K562 (cell line): ENCODE measurements around the gene PALLD. TPM values are rescaled to one million over a fixed set of nuclear protein-coding genes. Genes with fewer than 3 reads are reported as not detected.

Source experiments
- ATAC-seq: fragments of 200-7000 bp; cut with Tn5 transposase; 3 replicates; pipeline ENCODE4 v1.9.1; 2020; ENCODE audit warnings: moderate library complexity
- BruUV-seq: library from RNA; stranded (reverse); fragments of 400-500 nt; replicated peaks from 2 replicates; lab custom pipeline; 2021; lab: Mats Ljungman, UMichigan
- CTCF ChIA-PET: fragments of 300-600 bp; formaldehyde crosslinking; extraction: SDS; loops from one replicate; lab custom pipeline; 2021; ENCODE audit warnings: low intra/inter-chr PET ratio; lab: Yijun Ruan, JAX
- POLR2A ChIA-PET: fragments of 300-600, 350-650 bp; sonication (Branson Sonifier 250); formaldehyde crosslinking; extraction: SDS; loops from one replicate; lab custom pipeline; 2021; ENCODE audit warnings: antibody characterized with exemption, inconsistent platforms; lab: Yijun Ruan, JAX
- DNase-seq, 4 experiments: peaks; one replicate each; pipeline versions ENCODE4 v3.0.0 to v3.0.0-alpha.2; 2011 to 2018; ENCODE audit warnings: low spot score in 3 of 4, mixed read lengths in 3 of 4; ENCODE audit errors: extremely low read depth in 1 of 4
- FAIRE-seq: peaks from 2 replicates; lab custom pipeline; 2011; peaks lifted over from hg19 to GRCh38; lab: Jason Lieb, UNC
- H2AFZ ChIP-seq: 2 replicates; pipeline ENCODE4 v1.6.0; 2011; ENCODE audit warnings: low read depth, low read length, control low read depth, inconsistent platforms
- H3K27ac ChIP-seq: fragments of 200-600 bp; 3 replicates; pipeline ENCODE4 v1.8.0; 2011; ENCODE audit warnings: low read depth, mild to moderate bottlenecking, control low read depth, inconsistent platforms, low read length, moderate library complexity, mixed read lengths; ENCODE audit errors: extremely low read depth
- H3K27me3 ChIP-seq, 2 experiments: fragments of 300-600 bp in 1 of 2; 2 replicates in 1 of 2; 3 replicates in 1 of 2; pipeline versions ENCODE4 v1.6.0 to v1.8.0; 2011; ENCODE audit warnings: inconsistent platforms in 2 of 2, low read length in 2 of 2, mild to moderate bottlenecking in 1 of 2, mixed read lengths in 1 of 2, moderate library complexity in 1 of 2; ENCODE audit not compliant: control insufficient read depth in 2 of 2, insufficient read depth in 2 of 2
- H3K36me3 ChIP-seq: fragments of 300-600 bp; 3 replicates; pipeline ENCODE4 v1.8.0; 2011; ENCODE audit warnings: mild to moderate bottlenecking, low read length, inconsistent platforms; ENCODE audit not compliant: control insufficient read depth, insufficient read depth
- H3K4me1 ChIP-seq, 2 experiments: fragments of 200-600 bp in 1 of 2; replicated peaks in 1 of 2; 2 replicates in 1 of 2; 3 replicates in 1 of 2; pipeline versions ENCODE4 v1.5.1 to v1.8.0; 2011; ENCODE audit warnings: inconsistent platforms in 2 of 2, low read length in 2 of 2, mild to moderate bottlenecking in 1 of 2, mixed read lengths in 1 of 2, moderate library complexity in 1 of 2; ENCODE audit not compliant: control insufficient read depth in 2 of 2, insufficient read depth in 2 of 2
- H3K4me2 ChIP-seq: 2 replicates; pipeline ENCODE4 v1.6.1; 2011; ENCODE audit warnings: low read length, control low read depth, inconsistent platforms, mixed read lengths; ENCODE audit not compliant: insufficient read depth
- H3K4me3 ChIP-seq: fragments of 200-600 bp; sonication (generic), shearing (Covaris generic); 2 replicates; pipeline ENCODE4 v1.5.1; 2016; ENCODE audit warnings: control low read depth, inconsistent platforms
- H3K79me2 ChIP-seq: fragments of 200-600 bp; 3 replicates; pipeline ENCODE4 v1.8.0; 2011; ENCODE audit warnings: low read length, inconsistent platforms; ENCODE audit not compliant: control insufficient read depth, insufficient read depth
- H3K9ac ChIP-seq, 2 experiments: 2 replicates each; pipeline versions ENCODE4 v1.6.0 to v1.6.1; 2011; ENCODE audit warnings: low read depth in 2 of 2, low read length in 2 of 2, control low read depth in 1 of 2, inconsistent platforms in 1 of 2, mild to moderate bottlenecking in 1 of 2, mixed read lengths in 1 of 2; ENCODE audit not compliant: insufficient read depth in 1 of 2
- H3K9me1 ChIP-seq: one replicate; pipeline ENCODE4 v1.6.0; 2011; ENCODE audit warnings: inconsistent platforms, mild to moderate bottlenecking, low read length, moderate library complexity; ENCODE audit not compliant: control insufficient read depth, insufficient read depth
- H3K9me3 ChIP-seq: replicated peaks from 2 replicates; pipeline ENCODE4 v1.5.1; 2011; ENCODE audit warnings: low read depth, low read length, inconsistent platforms; ENCODE audit not compliant: control insufficient read depth, insufficient read depth
- H4K20me1 ChIP-seq: replicated peaks from 2 replicates; pipeline ENCODE4 v1.6.1; 2011; ENCODE audit warnings: low read length, inconsistent platforms, mixed read lengths; ENCODE audit not compliant: control insufficient read depth, insufficient read depth
- ADNP ChIP-seq: fragments of 200-800 bp; sonication (Bioruptor generic); IDR thresholded peaks from 2 replicates; pipeline ENCODE4 v1.6.1; 2016; ENCODE audit warnings: missing genetic modification characterization, missing compliant biosample characterization
- CTCFL ChIP-seq: IDR thresholded peaks from 2 replicates; pipeline ENCODE4 v1.6.1; 2011; ENCODE audit warnings: borderline replicate concordance, low read depth, mild to moderate bottlenecking, moderate library complexity, low read length; ENCODE audit not compliant: insufficient read depth, poor library complexity, severe bottlenecking
- ETV5 ChIP-seq: sonication (generic); formaldehyde crosslinking; IDR thresholded peaks from 2 replicates; pipeline ENCODE4 v1.4.0; 2020; ENCODE audit warnings: low read depth, mild to moderate bottlenecking, missing genetic modification reagents
- HNRNPL ChIP-seq: fragments of 200-400 bp; formaldehyde crosslinking; IDR thresholded peaks from 2 replicates; pipeline ENCODE4 v1.6.1; 2017; ENCODE audit warnings: low read depth, mild to moderate bottlenecking, low read length
- KDM2B ChIP-seq: fragments of 250-450 bp; sonication (Bioruptor Pico); IDR thresholded peaks from 2 replicates; pipeline ENCODE4 v1.8.0; 2021; ENCODE audit warnings: mild to moderate bottlenecking, moderate library complexity
- SAFB ChIP-seq: fragments of 200-400 bp; formaldehyde crosslinking; IDR thresholded peaks from 2 replicates; pipeline ENCODE4 v1.6.1; 2017; ENCODE audit warnings: low read depth, low read length, borderline replicate concordance
- U2AF1 ChIP-seq: fragments of 200-400 bp; formaldehyde crosslinking; optimal IDR thresholded peaks from 2 replicates; pipeline ENCODE3; 2017; ENCODE audit warnings: mild to moderate bottlenecking, low read depth, low read length, moderate library complexity
- ZBTB17 ChIP-seq: fragments of 450-650 bp; formaldehyde crosslinking; IDR thresholded peaks from 2 replicates; pipeline ENCODE4 v1.4.0; 2020; ENCODE audit warnings: mild to moderate bottlenecking
- ZEB2 ChIP-seq: fragments of 450-650 bp; IDR thresholded peaks from 2 replicates; pipeline ENCODE4 v1.6.1; 2016
- ZKSCAN8 ChIP-seq: fragments of 200-800 bp; sonication (Bioruptor generic); IDR thresholded peaks from 2 replicates; pipeline ENCODE4 v1.6.1; 2016; ENCODE audit warnings: missing genetic modification characterization, missing compliant biosample characterization
- ZNF324 ChIP-seq: fragments of 250-450 bp; sonication (Bioruptor Pico); IDR thresholded peaks from 2 replicates; pipeline ENCODE4 v1.4.0; 2020; ENCODE audit warnings: mild to moderate bottlenecking
- WGBS: fragments of 100-300 bp; shearing (Covaris generic); methylation state at CpG from one replicate; pipeline ENCODE4 v1.1.6; 2016; ENCODE audit warnings: low coverage, mixed read lengths; ENCODE audit not compliant: insufficient coverage; ENCODE audit errors: missing lambda C conversion rate; 5-methylcytosine and 5-hydroxymethylcytosine counted together
- in situ Hi-C: fragments of 300-500 bp; cut with MboI; formaldehyde crosslinking; loops from 4 replicates; pipeline ENCODE4 v1.15.0; 2018; ENCODE audit warnings: inconsistent platforms, mixed read lengths
- intact Hi-C: fragments of 100-400 bp; cut with micrococcal nuclease; formaldehyde crosslinking; loops from 2 replicates; pipeline ENCODE4 v1.14.2; 2022
- polyA plus RNA-seq, 8 experiments: library from polyadenylated mRNA; depleted of rRNA in 4 of 8; stranded (reverse) in 5 of 8; unstranded in 3 of 8; fragments of >200 nt; fragmentation: Nextera tagmentation in 2 of 8; fragmentation: Illumina TruSeq in 1 of 8; extraction: Ambion mirVana in 2 of 8; extraction: Trizol in 1 of 8; gene quantifications; 2 replicates each; pipeline versions ENCODE4 v1.2.1 to v1.2.3, GENCODE V29; 2011 to 2014; ENCODE audit warnings: inconsistent platforms in 1 of 8, missing spikeins in 1 of 8
- total RNA-seq, 7 experiments: library from RNA; depleted of rRNA in 6 of 7; stranded (reverse); fragments of >200 nt in 6 of 7; fragmentation: Illumina TruSeq in 2 of 7; extraction: Trizol in 2 of 7; gene quantifications; 2 replicates each; pipeline versions ENCODE4 v1.2.1 to v1.2.3, GENCODE V29; 2011 to 2021; ENCODE audit warnings: low replicate concordance in 1 of 7

PALLD gene
- total and polyA plus RNA-seq, 9 of the 15 experiments (the other 6 are each of a cell fraction or from before 2014, with no cell fraction given): 0.01 to 0.35 (median 0.06) TPM; not detected in 3

GRCh38 chr4:168573870-168574269 is 77.0 kb downstream of the PALLD start:
- H3K9me1 ChIP-seq: no peaks in the 10 kb centered on the region
- no peak overlapping the region for H2AFZ ChIP-seq
- FAIRE-seq (no peak), DNase-seq (no peak), ATAC-seq (no peak)
- WGBS: 0% methylated on average over 3 of the region's 3 CpGs
- H3K9ac ChIP-seq: no peak overlapping the region
- TF ChIP-seq ZEB2 (no peak), ETV5 (CRISPR knock-in tag) (no peak), CTCFL (no peak), ZBTB17 (no peak), U2AF1 (no peak), SAFB (no peak), ADNP (tag) (no peak), ZKSCAN8 (CRISPR knock-in tag) (no peak), HNRNPL (no peak), KDM2B (CRISPR knock-in tag) (no peak), ZNF324 (CRISPR knock-in tag) (no peak)
- no peaks in the 10 kb centered on the region for H3K9me3 ChIP-seq
- ChIA-PET POLR2A (no interaction called here), CTCF (no interaction called here)
- no peaks in the 10 kb centered on the region for H3K79me2 ChIP-seq
- no TSS peak for BruUV-seq
- H3K27ac ChIP-seq: no peak overlapping the region
- no peaks in the 10 kb centered on the region for H3K36me3 ChIP-seq
- no peaks in the 10 kb centered on the region for H3K27me3 ChIP-seq
- H4K20me1 ChIP-seq: no peaks in the 10 kb centered on the region
- intact Hi-C loops: no loop called here
- no peak overlapping the region for H3K4me3 ChIP-seq
- no peak overlapping the region for H3K4me2 ChIP-seq
- in situ Hi-C loops: no loop called here
- H3K4me1 ChIP-seq: no peaks in the 10 kb centered on the region
